HG02623 (cell line): ENCODE results near the gene PLD5.
"Not testable (repeated sequence)": the region's sequence is repeated elsewhere in the genome, so short reads cannot be mapped to it uniquely, and the experiment has no call there.

Experiments
- ATAC-seq: cut with Tn5 transposase; IDR thresholded peaks from one replicate; pipeline ENCODE4 v1.9.1; 2021; ENCODE audit warnings: moderate library complexity; ENCODE audit not compliant: unreplicated experiment

The PLD5 gene

DNA sequence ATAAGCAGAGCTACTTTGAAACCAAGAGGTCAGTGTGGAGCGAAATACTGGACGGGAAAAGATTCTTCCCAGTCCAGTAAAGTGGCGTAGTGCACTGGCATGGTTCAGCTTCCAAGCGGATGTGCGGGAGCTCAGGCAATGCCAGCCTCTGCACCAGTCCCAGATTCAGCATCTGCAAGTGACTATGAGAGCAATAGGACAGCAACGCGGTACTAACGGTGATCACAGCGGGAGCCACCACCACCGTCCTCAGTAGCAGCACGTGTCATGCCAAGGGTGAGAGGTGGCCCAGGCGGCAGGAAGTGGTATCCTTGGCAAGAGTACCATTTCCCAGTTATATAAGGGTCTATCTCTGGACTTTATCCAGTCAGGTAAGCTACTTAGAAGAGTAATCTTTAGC is 17.8 kb downstream of the PLD5 start:
- ATAC-seq = no peak

DNA sequence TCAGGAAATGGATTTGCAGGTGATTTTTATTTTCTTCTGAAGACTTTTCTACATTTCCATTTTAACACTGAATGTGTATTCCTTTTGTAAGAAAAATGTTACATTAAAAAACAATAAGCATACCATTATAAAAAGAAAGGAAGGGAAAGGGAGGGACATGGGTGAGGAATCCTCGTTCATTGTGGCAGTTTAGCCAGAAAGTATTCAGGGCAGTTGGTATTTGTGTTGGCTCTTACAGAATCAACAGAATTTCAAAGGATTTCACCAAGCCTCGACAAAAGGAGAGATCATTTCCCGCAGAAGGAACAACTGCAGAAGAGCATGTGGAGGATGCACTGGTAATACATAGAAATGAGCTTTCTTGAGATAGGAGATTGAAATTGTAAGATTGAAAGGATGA is 35.0 kb downstream of the PLD5 start:
- ATAC-seq = no peak

DNA sequence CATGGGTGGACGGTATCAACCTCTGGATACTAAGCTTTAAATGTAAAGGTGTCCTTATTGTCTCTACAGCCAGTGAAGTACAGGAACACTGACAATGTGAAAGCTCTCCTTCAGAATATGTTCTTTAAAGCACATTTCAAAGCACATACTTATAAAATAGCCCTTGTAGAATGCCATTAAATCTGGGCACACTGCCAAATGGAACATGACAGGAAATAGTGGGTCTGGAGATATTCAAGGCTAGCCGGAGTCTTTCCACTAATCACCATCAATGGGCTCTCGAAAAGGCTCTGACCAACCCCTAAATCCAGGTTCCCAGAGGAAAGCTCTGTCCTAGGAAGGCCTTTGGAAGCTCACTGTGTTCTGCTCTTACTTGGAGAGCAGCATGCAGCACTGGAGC is 46.6 kb downstream of the PLD5 start:
- no peak for ATAC-seq

DNA sequence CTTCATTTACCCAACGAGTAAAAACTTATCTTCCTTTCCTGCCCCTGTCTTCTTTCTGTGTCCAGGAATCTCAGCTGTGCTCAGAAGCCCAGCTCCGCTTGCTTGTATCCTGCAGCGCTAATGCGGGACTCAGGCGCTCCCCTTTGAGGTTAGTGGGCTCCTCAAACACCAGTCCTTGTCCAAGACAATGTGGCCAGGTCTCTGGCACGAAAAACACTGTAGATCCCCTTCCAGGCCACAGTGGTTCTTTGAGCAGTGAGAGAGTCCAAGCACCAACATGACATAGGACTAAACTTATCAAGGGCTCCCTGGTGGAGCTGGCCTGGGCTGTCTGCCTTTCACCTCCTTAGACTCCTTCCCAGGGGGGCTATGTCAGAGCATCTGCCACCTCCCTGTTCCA is 53.7 kb downstream of the PLD5 start:
- ATAC-seq = no peak

DNA sequence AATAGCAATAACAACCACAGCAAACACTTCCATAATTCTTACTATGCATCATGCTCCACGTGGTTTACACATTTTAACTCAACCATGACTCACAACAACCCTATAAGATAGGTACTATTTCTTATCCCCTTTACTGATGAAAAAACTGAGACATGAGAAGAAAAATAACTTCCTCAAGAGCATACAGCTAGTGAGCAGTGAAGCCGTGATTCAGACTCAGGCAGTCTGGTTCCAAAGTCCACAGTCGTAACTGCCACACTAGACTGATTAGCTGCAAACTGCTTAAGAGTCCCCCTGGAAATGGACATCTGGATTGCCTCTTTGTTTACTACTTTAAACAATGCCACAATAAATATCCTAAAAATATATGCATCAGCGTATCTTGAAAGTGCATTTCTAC is 55.7 kb downstream of the PLD5 start:
- no peak for ATAC-seq

DNA sequence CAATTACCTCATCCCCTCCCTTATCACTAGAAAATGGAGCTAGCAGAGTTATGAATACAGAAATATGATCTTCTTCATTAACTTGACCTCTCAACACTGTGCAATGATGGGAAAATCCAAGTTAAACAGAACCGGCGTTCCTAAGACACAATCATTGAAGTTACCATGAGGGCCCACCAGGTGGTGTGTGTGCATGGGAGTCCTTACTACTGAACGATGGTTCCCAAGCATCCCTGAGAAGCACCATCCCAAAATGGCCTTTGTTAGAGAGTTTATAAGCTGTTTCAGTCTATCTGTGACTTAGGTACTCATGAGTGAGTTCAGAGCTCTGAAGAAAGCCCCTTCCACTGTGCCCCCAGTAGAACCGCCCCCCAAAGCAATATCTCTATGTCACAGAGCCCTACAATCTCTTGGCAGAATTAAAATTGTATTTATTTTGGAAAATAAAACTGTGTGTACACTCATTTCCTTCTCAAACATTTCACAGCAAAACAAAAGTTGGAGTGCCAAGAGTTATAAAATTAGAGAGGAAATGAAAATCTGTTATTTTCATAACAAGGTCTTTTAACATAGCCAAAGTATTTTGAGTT is 56.8 kb downstream of the PLD5 start:
- peak; percentile 74 for ATAC-seq

DNA sequence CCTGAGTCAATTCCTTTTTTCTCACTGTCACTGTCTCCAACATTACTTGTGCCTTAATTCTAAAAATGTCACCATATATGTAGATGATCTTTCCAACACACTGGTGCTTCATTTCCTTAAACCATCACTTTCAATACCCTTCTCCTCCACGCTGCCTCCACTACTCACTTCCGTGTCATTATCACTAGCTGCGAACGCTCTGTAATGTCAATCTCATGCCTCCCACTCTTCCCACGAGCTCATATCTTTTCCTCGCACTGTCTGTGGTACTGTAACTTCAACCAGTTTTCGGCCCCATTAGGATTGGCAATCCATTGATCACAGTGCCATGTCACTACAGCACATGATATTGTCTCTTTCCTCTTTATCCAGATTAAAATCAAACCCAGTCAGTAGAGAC is 61.6 kb downstream of the PLD5 start:
- ATAC-seq = no peak

DNA sequence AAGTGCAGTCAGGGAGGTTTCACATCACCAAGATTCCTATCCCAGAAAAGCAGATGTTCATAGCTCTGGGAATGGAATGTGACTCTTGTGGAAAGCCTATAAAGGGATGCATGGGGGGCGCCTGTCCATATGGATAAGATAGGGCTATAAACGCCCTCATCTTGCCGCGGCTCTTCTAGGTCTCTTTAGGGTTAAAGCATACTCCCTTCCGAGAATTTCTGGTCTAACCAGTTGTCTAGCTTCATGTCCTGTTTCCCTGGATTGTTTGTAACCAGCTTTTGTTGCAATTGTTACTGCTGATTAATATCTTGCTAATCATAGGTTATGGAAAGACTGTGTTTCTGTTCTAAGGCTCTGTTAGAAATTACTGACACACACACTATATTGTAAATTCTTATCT is 64.8 kb downstream of the PLD5 start:
- not testable (repeated sequence) for ATAC-seq

DNA sequence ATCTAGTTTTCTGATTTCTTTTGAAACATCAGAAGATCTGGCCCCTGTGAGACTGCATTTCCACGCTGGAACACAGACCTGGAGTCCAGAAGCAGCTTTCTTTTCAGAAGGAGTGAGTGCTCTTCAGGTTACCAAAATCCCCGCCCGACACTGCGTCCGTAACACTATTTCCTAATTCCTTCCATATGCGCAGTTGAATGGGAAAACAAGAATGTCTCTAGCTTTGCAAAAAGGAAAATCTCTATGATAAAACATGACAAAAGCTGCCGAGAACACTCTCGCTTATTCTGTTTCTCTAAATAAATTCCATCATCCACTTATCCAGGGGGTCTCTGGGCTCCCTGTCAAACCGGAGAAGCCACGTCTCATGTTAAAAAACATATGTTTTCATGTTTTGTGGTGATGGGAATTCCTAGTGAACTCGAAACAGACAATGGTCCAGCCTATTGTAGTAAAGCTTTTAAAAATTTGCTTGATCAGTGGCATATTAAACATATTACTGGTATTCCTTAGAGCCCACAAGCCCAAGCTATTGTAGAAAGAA is 67.7 kb downstream of the PLD5 start:
- ATAC-seq = no peak

DNA sequence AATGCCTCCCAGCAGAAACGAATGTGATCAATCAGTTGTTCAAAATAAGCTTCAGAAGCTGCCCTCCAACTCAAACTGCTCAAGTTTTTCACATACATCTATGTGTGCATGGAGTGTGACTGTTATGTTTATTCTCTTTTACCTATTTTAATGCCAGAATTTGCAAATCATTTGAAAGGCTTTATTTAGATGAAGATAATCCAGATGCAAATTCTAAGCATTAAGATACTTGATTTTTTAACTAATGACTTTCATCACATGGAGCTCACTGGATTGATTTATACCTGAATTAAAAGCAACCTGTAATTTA is 69.5 kb downstream of the PLD5 start:
- no peak for ATAC-seq

DNA sequence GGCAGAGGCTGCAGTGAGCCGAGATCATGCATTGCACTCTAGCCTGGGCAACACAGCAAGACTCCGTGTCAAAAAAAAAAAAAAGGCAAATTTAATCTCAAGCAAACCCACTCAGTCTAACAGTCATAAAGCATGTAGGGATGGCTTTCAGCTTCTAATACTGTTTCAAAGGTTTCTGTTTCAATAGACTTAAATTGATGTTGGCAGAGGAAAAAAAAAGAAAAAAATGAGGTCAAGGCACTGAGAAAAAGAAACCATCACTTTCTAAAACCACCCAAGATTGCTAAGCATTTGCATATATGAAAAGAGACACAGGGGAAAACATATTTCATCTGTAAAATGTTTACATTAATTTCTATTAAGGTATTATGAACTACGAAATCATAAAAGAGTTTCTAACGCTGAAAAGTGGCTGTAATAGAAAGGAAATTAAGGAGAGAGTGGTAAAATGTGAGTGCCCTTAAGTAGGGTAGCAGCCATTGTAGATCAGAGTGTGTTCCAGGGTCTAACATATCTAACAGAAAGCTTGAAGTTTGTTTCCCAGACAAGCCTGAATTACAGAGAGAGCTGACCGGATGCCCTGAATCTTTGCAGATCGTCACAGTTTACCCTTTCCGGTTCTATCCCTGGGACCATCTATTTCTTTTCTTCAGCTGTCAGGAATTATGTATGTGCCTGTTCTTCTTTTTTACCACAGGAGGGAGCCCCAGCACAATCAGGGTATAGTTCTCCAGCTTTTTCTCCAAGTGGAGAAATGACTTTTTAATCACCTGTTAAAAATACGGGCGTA is 70.0 kb downstream of the PLD5 start:
- peak; percentile 50 for ATAC-seq

DNA sequence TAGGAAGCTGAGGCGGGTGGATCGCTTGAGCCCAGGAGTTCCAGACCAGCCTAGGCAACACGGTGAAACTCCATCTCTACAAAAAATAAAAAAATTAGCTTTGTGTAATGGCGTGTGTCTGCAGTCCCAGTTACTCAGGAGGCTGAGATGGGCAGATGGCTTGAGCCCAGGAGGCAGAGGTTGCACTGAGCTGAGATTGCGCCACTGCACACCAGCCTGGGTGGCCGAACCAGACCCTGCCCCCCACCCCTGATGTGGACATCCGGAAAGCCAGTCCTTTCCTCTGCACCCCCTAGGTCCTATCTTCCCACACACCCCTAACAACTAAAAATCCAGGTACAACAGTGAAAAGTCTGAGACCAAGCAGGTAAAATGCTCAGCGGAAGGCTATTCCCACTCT is 71.9 kb downstream of the PLD5 start:
- ATAC-seq = no peak

DNA sequence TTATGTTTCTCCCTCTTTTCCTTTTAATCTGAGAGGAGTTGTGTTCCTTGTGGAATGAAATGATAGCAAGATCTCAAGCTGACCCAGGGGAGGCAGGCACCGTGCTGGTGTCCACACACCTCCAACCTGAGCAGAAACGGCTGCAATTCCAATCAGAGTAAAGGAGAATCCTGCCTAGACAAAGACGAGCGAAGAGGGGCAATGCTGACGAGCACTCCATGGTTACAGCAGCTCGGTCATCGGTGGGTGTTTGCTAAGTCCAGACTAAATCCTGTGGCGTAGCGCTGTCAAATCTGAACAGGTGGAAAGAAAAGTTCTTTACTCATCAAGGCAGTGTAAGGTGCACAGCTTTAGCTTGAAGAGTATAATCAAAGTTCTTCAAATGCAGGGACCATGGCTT is 74.8 kb downstream of the PLD5 start:
- no peak for ATAC-seq

DNA sequence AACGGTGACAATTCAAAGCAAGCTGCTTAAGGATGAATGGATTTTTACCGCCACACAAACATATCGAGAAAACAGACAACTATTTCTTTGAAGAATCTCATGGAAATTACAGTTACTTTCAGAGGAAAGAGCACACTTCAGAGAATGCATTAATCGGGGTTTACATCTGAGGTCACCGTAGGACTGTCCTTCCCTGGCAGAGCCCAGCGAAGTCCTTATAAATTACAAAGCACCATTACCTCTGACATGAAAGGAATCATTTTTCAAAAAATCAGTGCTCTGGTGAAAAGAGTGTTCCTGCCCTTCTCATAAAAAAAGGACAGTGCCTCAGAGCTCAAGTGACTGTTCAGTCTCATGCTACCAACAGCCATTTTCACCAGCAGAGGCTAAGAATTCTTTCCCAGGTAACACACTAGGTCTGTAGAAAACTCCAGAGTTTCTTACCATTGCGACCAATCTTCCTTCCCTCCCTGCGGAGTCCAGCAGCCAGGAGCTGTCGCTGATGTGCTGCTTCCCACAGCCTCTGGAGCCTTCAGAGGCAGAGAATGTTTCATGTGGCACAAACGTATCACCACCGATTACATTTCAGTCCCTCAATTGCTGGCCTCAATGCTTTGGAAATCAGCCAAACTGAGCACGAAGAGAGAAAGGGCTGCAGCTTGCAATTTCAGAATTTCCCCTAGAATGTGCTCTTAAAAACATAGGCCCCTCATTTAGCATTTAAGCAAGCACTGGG is 75.4 kb downstream of the PLD5 start:
- no peak for ATAC-seq

DNA sequence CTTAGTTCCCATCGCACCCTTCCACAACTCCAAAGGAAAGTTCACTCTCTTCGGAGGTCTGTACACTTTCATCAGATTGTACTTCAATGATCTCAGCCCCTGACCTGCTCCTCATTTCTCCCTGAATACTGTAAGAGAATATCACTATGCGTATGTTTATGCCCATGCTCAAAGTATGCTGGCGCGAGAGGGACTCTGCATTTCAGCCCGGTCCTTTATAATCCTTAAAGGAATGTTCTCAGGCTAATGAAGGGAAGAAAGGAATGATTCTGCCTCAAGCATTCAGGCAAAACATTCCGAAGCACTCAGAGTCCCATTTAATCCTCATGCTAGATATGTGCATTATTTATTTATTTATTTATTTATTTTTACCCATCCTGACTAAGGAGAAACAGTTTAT is 76.8 kb downstream of the PLD5 start:
- ATAC-seq = no peak

DNA sequence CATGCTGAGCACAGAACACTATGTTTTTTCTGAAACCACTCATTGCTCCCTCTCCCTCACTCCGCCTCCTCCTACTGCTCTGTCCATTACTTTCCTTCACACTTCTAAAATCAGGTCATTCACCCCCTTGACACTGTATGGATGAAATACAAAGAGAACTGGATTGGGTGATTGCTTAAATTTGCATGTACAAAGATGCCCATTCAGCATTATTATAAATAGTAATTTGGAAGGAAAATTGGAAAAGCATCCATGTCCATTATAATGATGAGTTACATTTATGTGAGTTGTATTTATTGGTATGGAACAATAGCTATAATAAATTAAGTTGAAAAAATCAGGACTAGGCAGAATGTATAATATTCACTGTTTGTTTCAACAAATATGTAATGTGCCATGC is 83.7 kb downstream of the PLD5 start:
- ATAC-seq = no peak

DNA sequence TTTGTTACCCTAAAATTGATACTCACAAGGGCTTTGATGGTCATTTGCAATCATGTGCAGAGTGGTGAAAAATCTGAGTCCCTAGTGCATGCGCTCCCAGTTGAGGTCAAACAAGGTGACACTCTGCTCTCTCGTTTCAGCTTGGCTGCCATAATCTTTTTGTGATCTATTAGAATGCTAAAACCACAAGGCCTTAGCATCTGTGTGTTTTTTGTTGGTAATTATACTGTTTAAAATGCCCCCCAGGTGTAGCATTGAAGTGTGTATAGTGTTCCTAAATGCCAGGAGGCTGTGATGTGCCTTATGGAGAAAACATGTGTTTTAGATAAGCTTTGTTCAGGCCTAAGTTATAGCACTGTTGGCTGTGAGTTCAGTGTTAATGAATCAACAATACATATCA is 89.3 kb downstream of the PLD5 start:
- no peak for ATAC-seq

DNA sequence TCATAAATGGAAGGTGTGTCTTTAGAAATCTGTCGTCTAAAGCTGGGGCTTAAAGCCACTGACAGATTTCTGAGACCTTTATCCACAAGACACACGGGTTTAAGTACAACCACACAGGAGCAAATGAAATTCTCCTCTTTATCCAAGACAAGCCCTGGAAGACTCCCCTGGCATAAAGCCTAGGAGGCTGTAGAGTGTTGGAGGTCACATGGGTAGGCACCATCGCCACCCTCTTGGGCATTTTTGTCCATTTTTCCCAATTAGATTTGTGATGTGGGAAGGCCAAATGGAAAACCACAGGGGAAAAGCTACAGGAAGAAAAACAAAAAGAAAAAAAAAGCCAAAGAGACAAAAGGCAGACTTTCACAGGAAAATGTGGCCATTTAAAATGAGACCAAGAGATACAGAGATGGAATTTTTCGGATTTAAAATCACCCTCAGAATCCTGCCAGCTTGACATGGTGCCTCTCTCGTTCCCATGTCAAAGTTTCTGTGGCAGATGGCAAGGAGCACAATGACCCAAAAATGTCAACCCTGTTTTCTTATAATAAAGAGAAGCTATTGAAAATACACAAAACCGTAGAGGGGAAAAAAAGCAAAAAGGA is 91.9 kb downstream of the PLD5 start:
- ATAC-seq = no peak

DNA sequence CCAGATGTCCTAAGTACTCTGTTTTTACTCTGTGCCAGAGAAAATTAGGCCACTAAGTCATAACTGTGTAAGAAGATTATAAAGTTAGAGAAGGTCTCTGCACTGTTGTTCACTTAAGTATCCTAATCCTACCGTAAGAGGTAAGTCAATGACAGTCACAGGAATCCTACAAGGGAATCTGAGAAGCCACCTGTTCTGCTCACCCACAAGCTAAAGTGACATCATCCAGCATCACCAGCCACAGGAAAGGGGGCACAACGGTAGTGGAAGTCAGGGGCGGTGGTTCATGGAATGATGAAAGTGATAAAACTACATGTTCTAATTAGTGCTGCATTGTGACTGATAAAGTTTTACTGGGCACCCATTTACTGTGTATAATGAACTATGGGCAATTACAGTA is 92.7 kb downstream of the PLD5 start:
- no peak for ATAC-seq

DNA sequence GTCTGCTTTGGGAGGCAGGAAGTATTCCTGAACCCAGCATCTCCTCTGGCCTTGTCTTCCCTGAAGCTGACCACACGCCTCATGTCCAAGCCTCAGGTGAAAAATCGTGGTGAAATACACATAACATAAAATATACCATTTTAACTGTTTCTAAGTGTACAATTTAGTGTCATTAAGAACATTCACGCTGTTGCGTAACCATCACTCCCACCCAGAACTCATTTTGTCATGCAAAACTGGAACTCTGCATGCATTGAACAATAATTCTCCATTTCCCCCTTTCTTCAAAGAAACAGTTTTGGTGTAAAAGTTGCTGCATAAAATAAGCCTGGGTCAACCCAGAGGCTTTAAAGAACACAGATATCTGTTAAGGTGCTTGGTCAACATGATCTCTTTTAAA is 93.5 kb downstream of the PLD5 start:
- no peak for ATAC-seq

DNA sequence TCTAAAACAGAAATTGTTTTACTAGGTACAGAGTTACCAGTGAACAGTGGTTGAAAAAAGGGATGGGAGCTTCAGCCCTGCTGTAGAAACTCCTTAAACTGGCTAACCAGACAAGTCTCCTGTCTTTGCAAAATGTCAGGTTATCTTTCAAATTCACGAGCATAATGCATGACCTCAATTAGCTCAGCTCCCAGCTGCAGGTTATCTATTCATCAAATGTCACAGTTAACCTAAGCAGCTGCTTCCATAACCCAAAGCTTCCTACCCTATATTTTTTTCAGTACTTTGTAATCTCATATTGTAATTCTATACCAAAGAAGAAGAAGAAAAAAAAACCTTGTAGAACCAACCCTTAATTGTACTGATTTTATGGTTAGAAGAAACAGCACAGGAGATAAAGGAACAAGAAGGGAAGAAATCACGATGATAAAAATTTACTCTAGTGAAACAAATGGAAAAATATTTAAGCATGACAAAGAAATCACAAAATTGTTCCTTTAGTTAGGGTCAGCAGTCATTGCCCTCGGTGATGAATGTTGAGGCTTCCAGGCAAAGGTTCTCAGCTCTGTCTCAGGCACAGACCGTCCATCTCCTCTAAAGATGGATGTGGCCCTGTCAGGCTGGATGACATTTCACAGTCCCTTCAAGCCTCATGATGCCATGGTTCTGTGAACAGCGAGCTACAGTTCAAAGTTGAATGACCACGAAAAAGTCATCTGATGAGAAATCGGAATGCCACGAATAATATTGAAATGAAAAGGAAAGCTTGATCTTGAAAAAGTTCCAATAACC is 95.9 kb downstream of the PLD5 start:
- ATAC-seq = no peak
